SK-N-SH treated with all-trans-retinoic acid at 6 μM for 48 hours (cell line): ENCODE data around the gene EDAR.

Source experiments
- CSDC2 ChIP-seq: fragments of 250-450 bp; sonication (Bioruptor Pico); IDR thresholded peaks from 2 replicates; pipeline ENCODE4 v1.5.0; 2020; ENCODE audit warnings: mild to moderate bottlenecking, moderate library complexity
- PPARA ChIP-seq: fragments of 250-450 bp; sonication (Bioruptor Pico); IDR thresholded peaks from 2 replicates; pipeline ENCODE4 v1.5.0; 2020; ENCODE audit warnings: mild to moderate bottlenecking, borderline replicate concordance
- SNAI2 ChIP-seq: fragments of 250-450 bp; sonication (Bioruptor Pico); IDR thresholded peaks from 2 replicates; pipeline ENCODE4 v1.5.0; 2020; ENCODE audit warnings: mild to moderate bottlenecking, moderate library complexity
- ZFP30 ChIP-seq: fragments of 450-650 bp; formaldehyde crosslinking; IDR thresholded peaks from 2 replicates; pipeline ENCODE4 v1.5.0; 2022; ENCODE audit warnings: mild to moderate bottlenecking, moderate library complexity
- ZNF70 ChIP-seq: fragments of 450-650 bp; formaldehyde crosslinking; IDR thresholded peaks from 2 replicates; pipeline ENCODE4 v1.5.0; 2020; ENCODE audit warnings: mild to moderate bottlenecking, moderate library complexity
- TF ChIP-seq, protein P1 (sequence below): fragments of 250-450 bp; sonication (Bioruptor Pico); IDR thresholded peaks from 2 replicates; pipeline ENCODE4 v1.8.0; 2021; ENCODE audit warnings: low read depth, mild to moderate bottlenecking, moderate library complexity, borderline replicate concordance
- TF ChIP-seq, protein P2 (sequence below): fragments of 250-450 bp; sonication (Bioruptor Pico); IDR thresholded peaks from 2 replicates; pipeline ENCODE4 v1.5.0; 2020; ENCODE audit warnings: mild to moderate bottlenecking, moderate library complexity
- TF ChIP-seq, protein P3 (sequence below): fragments of 250-450 bp; sonication (Bioruptor Pico); IDR thresholded peaks from 2 replicates; pipeline ENCODE4 v1.8.0; 2020; ENCODE audit warnings: mild to moderate bottlenecking, moderate library complexity, borderline replicate concordance
- TF ChIP-seq, protein P4 (sequence below): fragments of 250-450 bp; sonication (Bioruptor Pico); IDR thresholded peaks from 2 replicates; pipeline ENCODE4 v1.5.1; 2021; ENCODE audit warnings: mild to moderate bottlenecking, moderate library complexity

DNA sequence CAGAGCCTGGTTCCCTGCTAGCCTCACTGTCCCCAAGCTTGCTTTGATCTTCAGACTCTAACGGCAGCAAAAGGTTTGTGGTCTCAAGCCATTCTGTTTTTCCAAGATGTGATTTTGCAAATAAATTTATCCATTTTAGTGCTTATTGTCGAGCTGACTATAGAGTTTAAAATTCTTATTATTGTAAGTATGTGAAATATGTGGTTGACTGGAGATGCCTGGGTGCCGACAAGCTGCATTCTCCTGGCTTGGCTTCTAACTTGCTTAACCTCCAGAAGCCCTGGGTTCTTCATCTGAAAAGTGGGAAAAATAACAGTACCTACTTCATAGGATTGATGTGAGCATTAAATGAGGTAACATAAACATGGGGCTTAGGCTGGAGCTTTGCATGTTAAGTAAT lies 9.9 kb upstream of the EDAR start:
- TF ChIP-seq CSDC2 (CRISPR knock-in tag), result no peak
- TF ChIP-seq, protein P1, sequence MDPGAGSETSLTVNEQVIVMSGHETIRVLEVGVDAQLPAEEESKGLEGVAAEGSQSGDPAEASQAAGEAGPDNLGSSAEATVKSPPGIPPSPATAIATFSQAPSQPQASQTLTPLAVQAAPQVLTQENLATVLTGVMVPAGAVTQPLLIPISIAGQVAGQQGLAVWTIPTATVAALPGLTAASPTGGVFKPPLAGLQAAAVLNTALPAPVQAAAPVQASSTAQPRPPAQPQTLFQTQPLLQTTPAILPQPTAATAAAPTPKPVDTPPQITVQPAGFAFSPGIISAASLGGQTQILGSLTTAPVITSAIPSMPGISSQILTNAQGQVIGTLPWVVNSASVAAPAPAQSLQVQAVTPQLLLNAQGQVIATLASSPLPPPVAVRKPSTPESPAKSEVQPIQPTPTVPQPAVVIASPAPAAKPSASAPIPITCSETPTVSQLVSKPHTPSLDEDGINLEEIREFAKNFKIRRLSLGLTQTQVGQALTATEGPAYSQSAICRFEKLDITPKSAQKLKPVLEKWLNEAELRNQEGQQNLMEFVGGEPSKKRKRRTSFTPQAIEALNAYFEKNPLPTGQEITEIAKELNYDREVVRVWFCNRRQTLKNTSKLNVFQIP, result no peak
- TF ChIP-seq, protein P2, sequence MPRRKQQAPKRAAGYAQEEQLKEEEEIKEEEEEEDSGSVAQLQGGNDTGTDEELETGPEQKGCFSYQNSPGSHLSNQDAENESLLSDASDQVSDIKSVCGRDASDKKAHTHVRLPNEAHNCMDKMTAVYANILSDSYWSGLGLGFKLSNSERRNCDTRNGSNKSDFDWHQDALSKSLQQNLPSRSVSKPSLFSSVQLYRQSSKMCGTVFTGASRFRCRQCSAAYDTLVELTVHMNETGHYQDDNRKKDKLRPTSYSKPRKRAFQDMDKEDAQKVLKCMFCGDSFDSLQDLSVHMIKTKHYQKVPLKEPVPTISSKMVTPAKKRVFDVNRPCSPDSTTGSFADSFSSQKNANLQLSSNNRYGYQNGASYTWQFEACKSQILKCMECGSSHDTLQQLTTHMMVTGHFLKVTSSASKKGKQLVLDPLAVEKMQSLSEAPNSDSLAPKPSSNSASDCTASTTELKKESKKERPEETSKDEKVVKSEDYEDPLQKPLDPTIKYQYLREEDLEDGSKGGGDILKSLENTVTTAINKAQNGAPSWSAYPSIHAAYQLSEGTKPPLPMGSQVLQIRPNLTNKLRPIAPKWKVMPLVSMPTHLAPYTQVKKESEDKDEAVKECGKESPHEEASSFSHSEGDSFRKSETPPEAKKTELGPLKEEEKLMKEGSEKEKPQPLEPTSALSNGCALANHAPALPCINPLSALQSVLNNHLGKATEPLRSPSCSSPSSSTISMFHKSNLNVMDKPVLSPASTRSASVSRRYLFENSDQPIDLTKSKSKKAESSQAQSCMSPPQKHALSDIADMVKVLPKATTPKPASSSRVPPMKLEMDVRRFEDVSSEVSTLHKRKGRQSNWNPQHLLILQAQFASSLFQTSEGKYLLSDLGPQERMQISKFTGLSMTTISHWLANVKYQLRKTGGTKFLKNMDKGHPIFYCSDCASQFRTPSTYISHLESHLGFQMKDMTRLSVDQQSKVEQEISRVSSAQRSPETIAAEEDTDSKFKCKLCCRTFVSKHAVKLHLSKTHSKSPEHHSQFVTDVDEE (CRISPR knock-in tag), result no peak
- TF ChIP-seq, protein P3, sequence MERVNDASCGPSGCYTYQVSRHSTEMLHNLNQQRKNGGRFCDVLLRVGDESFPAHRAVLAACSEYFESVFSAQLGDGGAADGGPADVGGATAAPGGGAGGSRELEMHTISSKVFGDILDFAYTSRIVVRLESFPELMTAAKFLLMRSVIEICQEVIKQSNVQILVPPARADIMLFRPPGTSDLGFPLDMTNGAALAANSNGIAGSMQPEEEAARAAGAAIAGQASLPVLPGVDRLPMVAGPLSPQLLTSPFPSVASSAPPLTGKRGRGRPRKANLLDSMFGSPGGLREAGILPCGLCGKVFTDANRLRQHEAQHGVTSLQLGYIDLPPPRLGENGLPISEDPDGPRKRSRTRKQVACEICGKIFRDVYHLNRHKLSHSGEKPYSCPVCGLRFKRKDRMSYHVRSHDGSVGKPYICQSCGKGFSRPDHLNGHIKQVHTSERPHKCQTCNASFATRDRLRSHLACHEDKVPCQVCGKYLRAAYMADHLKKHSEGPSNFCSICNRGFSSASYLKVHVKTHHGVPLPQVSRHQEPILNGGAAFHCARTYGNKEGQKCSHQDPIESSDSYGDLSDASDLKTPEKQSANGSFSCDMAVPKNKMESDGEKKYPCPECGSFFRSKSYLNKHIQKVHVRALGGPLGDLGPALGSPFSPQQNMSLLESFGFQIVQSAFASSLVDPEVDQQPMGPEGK (CRISPR knock-in tag), result no peak
- TF ChIP-seq PPARA, result no peak
- no peak for TF ChIP-seq ZNF70 (CRISPR knock-in tag)
- no peak for TF ChIP-seq ZFP30 (CRISPR knock-in tag)
- TF ChIP-seq, protein P4, sequence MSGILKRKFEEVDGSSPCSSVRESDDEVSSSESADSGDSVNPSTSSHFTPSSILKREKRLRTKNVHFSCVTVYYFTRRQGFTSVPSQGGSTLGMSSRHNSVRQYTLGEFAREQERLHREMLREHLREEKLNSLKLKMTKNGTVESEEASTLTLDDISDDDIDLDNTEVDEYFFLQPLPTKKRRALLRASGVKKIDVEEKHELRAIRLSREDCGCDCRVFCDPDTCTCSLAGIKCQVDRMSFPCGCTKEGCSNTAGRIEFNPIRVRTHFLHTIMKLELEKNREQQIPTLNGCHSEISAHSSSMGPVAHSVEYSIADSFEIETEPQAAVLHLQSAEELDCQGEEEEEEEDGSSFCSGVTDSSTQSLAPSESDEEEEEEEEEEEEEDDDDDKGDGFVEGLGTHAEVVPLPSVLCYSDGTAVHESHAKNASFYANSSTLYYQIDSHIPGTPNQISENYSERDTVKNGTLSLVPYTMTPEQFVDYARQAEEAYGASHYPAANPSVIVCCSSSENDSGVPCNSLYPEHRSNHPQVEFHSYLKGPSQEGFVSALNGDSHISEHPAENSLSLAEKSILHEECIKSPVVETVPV (CRISPR knock-in tag), result no peak
- TF ChIP-seq SNAI2 (CRISPR knock-in tag), result no peak
